GM19467 (cell line): Measurements from ENCODE around the gene MAN1C1.

ENCODE experiments used
- ATAC-seq: cut with Tn5 transposase; IDR thresholded peaks from one replicate; pipeline ENCODE4 v1.9.1; 2021; ENCODE audit warnings: mild to moderate bottlenecking, moderate library complexity; ENCODE audit not compliant: unreplicated experiment

MAN1C1 gene

DNA sequence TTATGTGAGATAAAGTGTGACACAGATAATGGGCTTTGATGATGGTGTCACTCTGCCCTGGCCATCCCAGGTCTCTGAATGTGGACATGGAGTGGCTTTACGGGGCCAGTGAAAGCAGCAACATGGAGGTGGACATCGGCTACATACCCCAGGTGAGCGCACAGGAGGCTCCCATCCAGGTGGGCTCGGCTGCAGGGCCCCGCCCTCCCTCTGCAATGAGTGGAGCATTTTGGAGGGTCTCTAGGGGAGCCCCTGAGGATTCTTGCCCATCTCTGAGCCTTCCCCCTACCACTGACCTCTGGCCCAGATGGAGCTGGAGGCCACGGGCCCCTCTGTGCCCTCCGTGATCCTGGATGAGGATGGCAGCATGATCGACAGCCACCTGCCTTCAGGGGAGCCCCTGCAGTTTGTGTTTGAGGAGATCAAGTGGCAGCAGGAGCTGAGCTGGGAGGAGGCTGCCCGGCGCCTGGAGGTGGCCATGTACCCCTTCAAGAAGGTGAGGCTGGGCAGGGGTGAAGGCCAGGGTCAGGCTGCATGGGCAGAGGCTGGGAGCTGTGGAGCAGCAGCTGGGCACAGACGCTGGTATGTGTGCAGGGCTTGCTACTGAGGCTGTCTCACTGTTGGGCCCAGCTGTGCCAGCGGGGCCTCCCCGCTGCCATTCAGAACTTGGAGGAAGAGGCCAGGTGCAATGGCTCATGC, 194.9 kb downstream of the MAN1C1 start:
- no peak for ATAC-seq

GRCh38 chr1:25813071-25813733, 196.6 kb downstream of the MAN1C1 start:
- ATAC-seq: no peak

- ATAC-seq: no peak
Observed at GRCh38 chr1:25813734-25814471, 197.3 kb downstream of the MAN1C1 start.

DNA sequence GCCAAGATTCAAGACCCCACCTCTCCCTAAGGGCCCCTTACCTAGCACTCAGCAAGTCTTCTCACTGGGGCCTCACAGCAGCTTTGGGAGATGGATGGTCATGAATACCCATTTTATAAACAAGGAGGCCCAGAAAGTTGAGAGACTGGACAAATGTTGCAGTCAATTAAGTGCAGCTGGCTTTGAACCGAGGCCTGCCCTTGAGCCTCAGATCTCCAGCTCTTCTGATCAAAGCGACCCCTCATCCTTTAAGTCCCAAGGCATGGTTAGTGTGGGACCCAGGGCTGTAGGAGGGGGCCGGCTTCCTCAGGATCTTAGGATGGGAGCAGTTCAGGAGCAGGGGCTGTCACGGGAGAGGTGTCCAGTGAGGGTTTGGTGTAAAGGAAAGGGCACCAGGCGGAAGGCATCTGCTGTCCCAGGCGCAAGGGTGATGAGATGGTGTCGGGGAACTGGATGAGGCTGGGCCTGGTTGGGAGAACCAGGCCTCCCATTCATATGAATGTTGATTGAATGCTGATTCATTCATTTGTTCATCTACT, 198.0 kb downstream of the MAN1C1 start:
- ATAC-seq: no peak

DNA sequence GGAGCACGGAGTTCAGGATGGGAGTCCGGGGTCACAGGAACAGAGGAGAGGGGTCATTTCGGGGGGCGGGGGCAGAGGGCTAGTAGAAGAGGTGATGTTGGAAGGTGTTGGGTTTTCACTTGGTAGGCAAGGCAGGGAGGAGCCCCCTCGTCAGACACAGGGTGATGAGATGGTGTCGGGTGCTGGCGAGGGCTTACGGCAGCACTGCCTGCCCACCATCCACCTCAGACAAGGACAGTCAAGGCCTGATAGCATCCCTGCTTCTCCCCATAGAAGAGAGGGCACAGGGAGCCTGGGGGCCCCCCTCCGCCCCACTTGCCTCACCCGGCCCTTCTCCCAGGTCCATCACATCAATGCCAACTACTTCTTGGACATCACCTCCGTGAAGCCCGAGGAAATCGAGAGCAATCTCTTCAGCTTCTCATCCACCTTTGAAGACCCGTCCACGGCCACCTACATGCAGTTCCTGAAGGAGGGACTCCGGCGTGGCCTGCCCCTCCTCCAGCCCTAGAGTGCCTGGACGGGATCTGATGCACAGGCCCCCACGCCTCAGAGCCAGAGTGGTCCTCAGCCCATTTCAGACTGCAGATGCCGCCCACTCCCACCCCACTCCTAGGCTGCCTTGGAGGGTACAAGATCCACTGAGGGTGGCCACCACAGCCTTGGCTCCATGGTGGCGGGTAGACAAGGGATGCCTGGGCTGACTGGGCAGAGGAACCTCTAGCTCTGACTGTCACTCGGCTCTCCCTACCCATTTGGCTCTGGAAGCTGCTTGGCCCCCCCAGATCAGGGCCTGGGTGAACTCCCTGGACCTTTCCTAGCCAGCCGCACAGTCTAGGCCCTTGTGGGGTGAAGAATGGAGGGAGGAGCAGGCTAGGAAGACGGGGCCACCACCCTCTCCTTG, 198.9 kb downstream of the MAN1C1 start:
- ATAC-seq: no peak

GRCh38 chr1:25816112-25816718, 199.6 kb downstream of the MAN1C1 start:
- no peak for ATAC-seq

DNA sequence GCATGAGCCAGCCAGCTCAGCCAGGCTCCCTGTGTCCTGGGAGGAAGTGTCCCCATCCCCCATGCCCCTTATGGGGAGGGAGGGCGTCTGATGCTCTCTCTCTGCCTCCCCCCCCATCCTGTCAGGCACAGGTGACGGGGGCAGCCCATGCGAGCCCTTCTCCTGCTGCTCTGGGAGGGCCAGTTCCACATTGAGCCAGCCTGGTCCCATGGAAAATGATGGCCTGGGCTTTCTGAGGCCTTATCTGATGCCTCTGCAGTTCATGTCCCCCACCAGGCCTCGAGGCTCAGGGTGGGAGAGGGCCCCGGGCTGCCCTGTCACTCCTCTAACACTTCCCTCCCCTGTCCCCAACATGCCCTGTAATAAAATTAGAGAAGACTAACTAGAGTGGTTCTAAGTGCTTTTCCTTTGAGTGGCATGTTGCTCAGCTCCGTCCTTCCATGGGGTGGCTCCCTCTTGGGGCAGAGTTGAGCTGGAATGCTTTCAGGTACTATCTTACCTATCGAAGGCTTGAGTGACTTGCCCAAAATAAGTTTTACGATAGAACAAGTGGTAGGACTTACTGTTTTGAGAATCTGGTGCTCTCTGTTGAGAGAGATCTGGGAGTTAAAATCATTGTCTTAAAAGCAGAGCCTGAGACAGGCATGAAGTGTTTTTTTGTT, 201.4 kb downstream of the MAN1C1 start:
- ATAC-seq: no peak

DNA sequence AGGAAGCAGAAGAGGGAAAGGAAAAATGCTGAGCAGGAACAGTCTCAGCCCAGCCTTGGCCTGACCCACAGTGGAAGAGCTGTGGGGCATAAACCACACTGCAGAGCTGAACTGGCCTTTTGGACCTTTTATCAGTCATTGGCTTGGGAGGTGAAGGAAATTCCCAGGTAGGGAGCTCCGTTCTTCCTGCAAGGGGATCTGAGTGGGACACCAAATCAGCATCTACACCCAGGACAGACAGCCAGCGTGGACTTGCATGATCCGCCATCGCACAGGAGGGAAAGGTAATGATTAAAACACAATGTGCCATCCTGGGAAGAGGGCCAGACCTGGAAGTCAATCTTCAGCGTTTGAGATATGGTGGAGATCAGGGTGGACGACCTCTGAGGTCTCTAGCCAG, 202.0 kb downstream of the MAN1C1 start:
- ATAC-seq: no peak

DNA sequence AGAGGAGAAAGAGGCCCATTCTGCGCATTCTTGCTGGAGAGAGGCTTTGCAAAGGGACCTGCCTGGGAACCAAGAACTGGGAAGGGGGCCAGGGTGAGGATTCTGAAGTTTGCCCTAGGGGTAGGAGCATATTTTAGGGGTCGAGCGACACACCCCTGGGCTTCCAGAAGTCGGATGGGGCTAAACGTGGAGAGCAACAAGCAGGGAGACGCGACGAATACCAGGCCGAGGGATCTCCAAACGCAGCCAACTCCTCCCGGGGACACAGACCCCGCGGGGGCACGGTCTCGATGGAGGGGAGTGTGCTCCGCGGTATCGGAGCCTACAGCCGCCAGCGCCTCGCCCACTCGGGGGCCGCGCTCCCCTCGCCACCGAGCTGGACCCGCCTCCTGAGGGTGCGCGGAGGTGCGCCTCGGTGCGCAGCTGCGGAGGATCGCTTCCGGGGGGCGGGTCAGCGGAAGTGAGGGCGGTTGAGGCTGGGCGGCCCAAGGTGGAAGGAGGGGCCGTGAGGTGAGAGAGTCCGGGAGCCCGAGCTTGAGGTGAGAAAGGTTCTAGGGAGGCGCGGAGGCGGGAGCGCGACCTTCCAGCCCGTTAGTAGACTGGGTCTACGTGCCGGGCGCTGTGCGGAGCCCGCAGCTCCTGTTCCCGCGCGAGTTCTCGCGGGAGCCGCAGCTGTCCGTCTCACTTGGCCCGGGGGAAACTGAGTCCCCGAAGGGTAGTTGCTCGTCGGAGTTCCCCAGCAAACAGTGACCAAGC, 203.1 kb downstream of the MAN1C1 start, which contains the start of gene MTFR1L:
MTFR1L (plus strand) TSS at position 464 of the 756 bp plus-strand sequence. CDS start 3,151 bp downstream, outside the sequence.
- ATAC-seq: peak; percentile 69

DNA sequence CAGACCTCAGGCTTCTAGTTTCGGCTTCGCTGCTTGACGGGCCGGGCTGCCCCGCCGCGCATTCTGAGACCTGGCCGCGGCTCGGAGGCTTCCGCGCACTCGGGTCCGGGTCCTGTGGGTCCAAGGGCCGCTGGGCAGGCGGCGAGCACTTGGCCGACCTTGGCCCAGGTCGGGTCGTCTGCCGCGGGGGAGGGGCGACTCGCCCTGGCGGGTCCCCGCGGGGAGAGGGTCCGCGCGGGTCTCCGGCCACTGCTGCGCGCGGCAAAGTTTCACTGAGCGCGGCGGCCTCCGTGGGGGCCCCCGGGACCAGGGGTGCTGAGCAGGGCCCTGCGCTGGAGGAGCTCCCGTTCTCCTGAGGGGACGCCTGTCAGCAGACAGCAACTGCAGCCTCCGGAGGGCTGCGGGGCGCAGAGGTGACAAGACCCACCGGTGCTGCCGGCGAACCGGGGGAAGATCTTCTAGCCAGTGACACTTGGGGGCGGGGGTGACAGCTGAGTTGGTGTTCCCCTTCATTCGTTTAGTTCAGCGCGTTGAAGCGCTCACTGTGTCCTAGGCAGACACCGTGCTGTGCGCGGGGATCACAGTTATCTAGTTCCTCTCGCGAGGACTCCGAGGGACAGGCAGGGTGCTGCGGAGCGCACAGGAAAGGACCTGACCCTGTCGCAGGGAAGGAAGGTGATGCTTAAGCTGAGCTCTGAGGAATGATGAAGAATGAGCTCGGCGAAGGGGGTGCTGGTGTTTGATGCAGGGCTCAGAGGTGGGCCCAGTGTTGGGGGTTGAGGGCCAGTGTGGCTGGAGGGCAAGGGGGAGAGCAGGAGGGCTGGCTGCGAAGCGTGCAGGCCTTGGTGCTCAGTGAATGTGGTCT, 203.9 kb downstream of the MAN1C1 start:
- peak; percentile 38 for ATAC-seq

DNA sequence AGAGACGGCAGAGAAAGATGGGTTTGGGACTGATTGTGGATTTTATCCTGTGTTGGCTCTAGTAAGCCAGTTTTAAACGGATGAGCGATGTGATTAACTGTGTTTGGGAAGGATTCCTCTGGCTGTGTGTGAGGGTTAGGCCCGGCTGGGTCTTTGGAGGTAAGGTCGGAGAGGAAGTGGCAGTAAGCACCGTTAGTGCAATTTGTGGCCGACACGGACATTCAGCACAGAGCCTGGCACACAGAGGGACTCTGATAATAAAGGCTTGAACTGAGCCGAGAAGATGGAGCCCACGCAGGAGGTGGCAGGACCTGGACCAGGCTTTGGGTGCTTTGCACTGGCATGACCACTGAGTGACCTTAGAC, 204.5 kb downstream of the MAN1C1 start:
- ATAC-seq: no peak

GRCh38 chr1:25821630-25822091, 205.1 kb downstream of the MAN1C1 start:
- no peak for ATAC-seq

- ATAC-seq: no peak
Observed at GRCh38 chr1:25825605-25826004, 209.0 kb downstream of the MAN1C1 start.

DNA sequence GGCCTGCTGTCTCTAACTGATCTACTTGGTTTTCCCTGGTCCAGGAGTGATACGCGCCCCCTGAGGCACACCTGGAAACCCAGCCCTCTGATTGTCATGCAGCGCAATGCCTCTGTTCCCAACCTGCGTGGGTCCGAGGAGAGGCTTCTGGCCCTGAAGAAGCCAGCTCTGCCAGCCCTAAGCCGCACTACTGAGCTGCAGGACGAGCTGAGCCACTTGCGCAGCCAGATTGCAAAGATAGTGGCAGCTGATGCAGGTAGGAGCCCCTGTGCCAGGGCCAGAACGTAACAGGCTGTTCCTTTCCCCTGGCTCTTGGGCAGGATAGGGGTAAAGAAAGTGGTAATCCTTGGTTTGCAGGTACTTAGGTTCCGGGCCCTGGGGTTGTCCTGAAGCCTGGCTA, 210.0 kb downstream of the MAN1C1 start:
- no peak for ATAC-seq

- no peak for ATAC-seq
Observed at GRCh38 chr1:25828491-25828890, 211.9 kb downstream of the MAN1C1 start.

DNA sequence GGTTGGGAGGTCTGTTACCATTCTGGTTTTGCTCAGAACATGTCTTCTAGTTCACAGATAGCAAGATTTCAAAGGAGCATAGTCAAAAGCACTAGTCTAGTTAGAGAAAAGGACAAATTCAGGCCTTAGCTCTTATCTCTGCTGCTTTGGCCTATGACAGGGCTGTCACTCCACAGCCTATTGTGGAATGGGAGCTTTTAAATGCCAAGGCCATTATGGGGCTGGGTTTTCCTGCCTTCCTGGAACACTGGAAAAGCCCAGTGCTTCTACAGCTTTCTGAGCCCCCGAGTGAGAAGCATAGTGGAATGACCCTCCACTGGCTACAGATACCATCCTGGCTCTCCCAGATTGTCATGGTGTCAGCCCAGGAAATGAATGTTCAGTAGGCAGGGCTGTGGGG, 212.5 kb downstream of the MAN1C1 start:
- no peak for ATAC-seq

DNA sequence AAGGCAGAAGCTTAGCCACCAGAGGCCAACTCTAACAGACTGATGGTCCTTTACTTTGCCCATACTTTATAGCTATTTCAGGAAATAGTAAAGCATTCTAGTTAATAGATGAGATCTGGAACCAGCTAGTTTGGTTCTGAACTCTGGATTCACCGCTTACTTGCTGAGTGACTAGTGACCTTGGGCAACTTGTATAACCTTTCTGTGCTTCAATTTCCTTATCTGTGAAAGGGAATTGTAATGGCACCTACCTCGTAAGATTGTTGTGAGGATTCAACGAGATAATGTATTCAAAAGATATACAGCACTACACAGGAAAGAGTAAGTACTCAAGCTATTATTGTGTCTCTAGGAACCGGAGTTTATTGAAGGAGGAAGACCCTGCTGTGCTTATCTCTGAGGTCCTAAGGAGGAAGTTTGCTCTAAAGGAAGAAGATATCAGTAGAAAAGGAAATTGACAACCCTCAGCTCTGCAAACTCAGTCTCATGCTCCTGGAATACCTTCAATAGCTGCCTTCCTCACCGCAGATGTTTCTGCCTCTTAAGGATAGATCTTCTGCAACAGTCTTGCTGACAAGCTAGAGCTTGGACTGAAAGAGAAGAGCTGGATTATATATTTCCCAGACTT, 215.1 kb downstream of the MAN1C1 start:
- no peak for ATAC-seq
